ENCODE measurements around the gene ACOT7.

Gene ACOT7

DNA sequence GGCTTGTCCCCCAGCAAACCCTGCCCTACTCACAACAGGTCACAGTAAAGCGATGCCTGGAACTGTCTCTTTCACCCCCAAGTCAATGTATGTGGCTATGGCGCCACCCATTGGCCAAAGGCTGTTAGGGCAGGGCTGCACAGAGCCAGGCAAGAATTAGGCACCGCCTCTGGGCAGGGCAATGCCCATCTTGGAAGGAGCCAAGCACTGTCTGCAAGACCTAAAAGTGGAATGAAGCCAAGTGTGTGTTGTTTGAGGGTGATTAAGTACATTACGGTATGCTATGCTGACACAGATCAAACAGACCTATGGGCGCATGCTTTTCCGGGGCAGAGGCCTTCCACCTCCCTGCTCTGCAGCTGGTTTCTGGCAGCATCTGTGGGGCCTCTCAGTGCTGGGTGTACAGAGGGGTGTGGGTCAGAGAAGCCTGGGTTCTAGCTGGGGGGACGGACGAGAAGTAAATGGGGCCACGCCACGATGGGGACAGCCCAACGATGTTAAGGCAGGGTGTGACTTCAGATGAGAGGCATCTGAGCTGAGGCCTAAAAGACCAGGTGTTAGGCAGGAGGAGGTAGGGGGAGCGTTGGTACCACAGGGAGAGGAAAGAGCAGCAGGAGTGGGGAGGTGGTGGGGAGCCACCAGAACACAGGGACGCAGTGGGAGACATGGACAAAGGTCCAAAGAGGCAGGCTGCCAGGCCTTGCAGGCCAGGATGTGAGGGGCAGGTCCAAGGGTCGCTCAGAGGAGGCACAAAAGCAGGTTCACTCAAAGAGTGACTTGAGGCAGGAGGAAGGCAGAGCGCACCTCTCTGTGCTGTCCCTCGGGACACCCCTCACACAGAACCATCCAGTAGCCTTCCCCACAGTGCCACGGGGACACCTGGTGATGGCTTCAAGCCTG, 49.8 kb downstream of the ACOT7 start:
- peak; percentile 79 for DNase-seq (ENCODE audit: low read depth)

DNA sequence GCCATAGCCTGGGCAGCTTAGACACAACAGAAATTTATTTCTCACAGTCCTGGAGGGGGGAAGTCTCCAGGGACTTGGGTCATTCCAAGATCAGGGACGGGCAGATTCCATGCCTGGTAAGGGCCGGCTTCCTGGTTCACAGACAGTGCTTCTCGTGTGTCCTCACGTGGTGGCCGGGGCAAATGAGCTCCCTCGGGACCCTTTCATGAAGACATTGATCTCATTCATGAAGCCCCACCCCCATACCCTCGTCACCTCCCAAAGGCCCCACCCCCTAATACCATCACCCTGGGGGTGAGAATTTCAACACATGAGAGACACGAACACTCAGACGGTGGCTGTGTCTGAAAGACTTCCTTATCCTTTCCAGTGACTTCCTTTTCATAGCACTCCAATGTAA, 51.5 kb downstream of the ACOT7 start:
- DNase-seq (ENCODE audit: low read depth): no peak

DNA sequence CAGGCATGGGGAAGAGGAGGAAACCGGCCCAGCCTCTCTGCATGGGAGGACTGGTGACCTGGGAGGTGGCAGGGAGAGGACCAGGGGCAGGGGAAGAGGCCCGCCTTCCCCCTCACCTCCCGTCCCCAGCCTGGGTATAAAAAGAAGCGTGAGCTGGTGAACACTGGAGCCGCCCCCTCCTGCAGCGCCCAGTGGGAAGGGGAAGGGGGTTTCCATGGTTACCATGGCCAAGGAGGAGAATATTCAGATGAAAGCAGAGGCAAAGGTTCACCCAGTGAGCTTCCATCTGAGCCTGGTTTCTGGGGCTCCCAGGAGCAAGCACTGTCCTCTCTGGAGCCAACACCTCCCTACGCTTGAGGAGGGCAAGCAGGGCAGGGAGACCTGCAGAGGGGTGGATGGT, 54.9 kb downstream of the ACOT7 start:
- no peak for DNase-seq (ENCODE audit: low read depth)

DNA sequence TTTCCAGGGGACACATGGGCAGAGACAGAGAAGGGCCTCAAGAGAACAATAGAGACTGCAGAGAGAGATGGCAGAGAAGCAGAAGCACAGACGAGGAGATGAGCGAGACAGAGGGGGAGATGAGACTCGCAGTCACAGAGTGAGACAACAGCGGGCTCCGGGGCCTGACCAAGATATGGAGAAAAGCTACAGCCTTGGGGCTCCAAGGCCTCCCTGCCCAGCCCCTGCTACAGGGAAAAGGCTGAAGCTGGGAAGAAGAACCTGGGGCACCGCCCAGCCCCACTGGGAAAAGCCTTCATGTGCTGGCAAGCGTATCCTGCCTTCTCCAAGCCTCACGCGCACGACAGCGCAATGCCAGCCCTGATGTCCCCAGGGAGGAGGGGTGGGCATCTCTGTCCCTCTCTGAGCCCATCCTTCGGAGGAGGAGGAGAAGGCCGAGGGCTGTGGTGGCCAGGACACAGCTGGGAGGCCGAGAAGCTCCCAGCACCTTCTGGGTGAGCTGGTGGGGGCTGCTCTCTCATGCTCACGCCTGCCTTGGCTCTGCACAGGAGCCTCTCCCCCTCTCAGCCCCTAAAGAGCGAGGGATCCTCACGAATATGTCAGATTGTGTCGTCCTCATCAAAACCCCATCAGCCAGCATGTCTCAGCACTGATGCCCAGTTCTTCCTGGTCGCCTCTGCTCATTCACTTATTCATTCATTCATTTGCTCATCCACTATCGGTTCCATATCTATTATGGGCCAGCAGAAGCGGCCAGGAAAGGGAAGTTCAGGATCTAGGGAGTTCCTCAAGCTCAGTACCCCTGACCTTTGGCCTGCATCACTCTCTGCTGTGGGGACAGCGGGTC, 56.6 kb downstream of the ACOT7 start:
- no peak for DNase-seq (ENCODE audit: low read depth)

DNA sequence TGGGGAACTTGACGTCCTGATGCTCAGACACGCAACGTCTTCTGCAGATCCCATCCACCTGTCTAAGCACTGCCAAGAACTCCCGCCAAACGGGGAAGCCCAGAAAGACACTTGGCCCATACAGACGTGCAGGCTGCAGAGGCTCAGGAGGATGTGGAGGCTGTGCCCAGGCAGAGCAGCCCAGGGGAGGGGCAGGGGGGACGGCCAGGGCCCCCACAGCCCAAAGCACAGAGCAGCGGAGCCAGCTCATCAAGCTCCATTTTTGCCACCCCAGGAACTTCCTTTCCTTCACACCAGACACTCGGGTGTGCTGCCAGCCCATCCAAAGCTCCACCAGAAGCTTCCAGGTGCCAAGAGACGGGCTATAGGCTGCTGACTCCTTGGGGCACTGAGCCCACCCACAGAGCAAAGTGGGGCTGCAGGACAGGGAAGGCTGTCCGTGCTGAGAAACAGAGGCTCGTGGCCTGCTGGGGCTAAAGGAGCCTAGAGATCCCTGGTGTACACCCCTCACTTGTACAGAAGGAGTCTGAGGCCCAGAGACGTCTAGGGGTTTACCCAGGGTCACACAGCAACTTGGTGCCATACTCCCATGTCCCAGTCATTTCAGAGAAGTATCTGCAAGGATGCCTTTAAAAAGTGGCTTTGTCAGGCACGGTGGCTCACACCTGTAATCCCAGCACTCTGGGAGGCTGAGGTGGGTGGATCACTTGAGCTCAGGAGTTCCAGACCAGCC, 59.1 kb downstream of the ACOT7 start:
- DNase-seq (ENCODE audit: low read depth): no peak

DNA sequence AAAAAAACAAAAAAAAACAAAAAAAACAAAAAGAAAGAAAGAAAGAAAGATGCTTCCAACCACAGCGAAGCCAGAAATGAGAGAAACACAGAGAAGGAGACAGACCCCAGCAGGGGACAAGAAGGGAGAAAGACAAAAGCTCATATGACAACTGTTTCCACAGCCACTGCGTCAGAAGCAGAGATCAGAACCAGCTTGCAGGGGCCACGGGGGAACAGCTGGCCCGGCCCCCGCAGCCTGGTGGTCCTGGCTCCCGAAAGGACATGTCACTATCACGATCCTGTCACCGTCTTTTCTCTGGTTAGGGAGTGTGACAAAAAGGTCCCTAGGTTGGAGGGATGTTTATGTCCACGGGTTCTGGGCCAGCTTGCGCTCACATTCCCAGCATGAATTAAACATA, 60.7 kb downstream of the ACOT7 start:
- DNase-seq (ENCODE audit: low read depth): no peak

DNA sequence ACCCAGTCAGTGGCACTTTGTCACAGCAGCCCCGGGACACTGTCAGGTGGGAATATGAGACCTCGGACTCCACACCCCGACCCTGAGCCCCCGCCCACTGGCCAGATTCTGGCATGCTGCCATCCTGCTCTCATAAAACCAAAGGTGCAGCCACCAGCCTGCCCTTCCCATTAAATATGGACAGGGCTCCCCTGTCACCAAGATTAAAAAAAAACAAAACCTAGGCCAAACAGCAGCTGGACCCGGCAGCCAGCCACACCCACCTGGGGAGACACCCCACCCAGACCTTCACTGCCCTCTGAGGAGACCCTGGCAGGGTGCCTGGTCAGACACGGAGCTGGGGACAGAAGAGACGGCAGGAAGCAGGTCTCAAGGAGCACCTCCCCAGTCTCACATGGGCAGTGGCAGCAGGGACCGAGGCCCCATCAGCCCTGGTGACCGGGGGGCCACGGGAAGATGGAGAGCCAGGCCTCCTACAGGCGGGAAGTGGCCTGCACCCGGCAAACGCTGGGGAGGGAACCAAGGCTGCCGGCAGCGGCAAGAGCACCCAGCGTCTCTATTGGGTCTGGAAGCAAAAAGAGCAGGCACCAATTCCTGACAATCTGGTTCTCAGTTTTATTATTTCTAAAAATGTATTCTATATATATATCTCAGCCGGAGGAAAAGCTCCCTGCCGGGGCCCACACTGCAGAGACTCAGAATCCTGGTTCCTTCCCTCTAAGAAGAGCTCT, 61.9 kb downstream of the ACOT7 start:
- DNase-seq (ENCODE audit: low read depth): no peak

DNA sequence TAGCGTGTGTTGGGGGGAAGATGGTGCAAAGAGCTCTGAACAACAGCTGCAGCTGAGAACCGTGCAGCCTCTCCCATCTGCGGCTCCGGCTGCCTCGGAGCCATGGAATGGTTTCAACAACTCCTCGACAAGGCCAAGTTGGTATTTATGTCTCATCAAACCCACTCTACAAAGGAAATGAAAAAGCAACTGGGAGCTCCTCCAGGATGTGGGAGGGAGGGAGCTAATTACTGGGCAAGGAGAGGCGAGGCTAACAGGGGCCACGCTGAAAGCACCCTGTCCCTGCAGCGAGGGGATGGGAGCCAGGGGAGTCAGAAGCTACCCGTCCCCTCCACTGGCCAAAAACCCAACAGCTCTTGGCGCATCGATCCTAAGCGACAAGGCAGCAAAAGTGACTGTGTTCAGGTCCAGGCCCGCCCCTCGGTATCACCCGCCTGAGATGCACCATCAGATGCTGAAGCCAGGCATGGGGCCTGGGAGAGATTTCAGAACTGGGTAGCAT, 63.1 kb downstream of the ACOT7 start:
- no peak for DNase-seq (ENCODE audit: low read depth)

DNA sequence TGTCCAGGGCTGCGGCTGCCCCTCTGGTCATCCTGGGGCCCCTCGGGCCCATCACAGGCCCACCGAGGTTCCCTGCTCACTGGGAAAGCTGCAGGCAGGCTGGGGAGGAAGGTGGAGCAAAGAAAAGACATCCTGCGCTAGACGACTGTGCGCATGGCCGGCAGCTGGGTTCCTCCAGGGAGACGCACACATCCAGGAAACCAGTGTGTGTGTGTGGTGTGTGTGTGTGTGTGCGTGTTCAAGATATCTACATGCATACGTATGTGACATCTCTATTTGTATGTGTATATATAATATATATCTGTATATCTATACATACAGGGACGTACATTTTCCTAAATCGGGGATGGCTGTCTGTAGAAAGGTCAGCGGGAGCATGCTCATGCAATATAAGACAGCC, 63.7 kb downstream of the ACOT7 start:
- no peak for DNase-seq (ENCODE audit: low read depth)

DNA sequence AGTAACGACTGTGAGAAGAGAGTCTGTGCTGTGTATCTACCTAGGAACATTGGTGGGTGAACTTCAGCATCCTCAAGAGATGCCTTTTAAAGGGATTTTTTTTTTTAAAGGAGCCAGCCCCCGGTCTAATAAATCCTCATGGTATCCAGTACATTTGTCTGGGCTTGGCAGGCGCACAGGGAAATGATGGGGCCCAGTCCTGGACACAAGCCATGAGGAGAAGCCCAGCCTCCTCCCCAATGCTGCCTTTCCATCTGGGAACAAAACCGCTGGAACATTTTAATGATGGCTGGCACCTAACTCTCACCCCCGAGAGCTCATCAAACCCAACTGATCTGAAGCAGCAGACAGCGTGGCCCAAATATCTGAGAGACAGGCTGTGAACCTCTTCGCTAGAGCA, 64.2 kb downstream of the ACOT7 start:
- no peak for DNase-seq (ENCODE audit: low read depth)

DNA sequence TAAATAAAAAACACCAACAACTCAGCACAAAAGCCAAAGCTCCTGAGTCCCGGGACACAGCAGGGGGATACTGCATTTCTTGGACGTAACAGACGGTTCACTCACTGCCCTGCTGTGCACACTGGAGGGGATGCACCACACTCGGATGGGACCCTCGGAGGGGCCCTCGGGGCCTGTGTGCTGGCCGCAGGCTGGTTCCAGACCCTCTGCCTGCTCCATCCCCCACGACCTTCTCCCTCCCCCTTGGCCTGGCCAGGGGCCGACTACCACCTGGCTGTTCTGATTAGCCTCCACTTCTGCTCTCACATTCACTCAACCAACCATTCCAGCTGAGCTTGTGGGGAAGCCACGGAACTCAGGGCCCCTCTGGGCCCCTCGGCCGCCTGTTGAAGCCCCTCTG, 64.9 kb downstream of the ACOT7 start:
- no peak for DNase-seq (ENCODE audit: low read depth)

DNA sequence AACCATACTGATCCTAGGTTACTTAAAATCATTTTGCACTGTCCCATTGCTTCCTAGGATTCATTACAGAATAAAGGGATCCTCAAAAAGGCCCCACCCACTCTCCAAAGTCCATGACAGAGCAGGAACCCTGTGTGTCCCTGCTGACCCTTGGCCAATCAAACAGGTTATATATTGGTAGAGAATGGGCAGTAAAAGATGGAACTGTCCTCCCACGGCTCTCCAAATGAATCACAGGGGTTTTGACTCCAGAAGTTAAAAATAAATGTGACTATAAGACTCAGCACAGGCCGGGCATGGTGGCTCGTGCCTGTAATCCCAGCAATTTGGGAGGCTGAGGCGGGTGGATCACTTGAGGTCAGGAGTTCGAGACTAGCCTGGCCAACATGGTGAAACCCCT, 65.5 kb downstream of the ACOT7 start:
- DNase-seq (ENCODE audit: low read depth): no peak

DNA sequence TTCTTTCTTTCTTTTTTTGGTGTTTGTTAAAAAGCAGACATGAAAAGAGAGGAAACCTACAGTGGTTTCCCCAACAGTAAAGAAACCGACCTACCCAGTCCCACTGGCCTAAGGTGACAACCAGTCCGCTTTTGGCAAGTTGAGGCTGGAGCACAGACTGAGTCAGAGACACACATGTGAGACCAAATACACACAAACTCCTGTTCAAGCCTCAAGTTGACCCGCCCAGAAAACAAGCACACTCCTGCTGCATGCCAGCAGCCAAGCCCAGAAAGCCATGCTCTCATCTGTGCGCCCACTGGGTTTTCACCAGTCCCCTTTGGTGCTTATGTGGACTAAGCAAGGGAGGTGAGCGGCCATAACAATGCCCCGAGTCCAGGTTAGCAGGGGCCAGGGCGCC, 68.1 kb downstream of the ACOT7 start:
- no peak for DNase-seq (ENCODE audit: low read depth)

DNA sequence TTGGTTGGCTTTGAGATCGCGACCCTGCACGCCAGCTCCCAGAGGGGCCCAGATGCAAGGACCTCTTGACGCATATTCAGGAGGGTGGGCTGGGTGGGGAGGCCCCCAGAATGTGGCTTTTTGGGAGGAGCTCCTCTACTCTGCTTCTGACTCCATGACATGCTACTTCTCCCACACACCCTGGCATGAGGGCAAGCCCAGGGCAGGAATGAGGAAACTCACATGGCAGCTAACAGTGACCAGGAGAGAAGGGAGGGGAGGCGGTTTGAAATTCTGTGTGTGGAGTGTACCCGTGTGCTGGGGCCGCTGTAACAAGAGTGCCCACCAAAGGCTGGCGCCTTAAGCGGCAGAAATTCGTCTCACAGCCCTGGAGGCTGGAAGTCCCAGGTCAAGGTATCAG, 71.4 kb downstream of the ACOT7 start:
- no peak for DNase-seq (ENCODE audit: low read depth)

DNA sequence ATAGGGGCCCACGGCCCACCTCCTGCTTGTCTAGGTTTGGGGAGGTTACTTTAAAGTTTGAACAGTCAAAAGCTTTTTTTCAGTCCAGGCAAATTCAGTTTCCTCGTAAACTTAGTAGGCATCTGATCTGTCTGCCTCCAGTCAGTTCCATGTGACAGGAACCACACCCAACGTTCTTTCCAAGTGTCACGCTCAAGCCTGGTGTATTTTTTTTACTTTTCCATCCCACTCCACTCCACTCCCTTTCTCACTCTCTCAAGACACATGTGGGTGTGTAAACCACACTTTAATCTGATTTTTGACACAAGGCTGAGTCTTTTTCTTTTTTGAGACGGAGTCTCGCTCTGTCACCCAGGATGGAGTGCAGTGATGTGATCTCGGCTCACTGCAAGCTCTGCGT, 72.4 kb downstream of the ACOT7 start:
- DNase-seq (ENCODE audit: low read depth): no peak

DNA sequence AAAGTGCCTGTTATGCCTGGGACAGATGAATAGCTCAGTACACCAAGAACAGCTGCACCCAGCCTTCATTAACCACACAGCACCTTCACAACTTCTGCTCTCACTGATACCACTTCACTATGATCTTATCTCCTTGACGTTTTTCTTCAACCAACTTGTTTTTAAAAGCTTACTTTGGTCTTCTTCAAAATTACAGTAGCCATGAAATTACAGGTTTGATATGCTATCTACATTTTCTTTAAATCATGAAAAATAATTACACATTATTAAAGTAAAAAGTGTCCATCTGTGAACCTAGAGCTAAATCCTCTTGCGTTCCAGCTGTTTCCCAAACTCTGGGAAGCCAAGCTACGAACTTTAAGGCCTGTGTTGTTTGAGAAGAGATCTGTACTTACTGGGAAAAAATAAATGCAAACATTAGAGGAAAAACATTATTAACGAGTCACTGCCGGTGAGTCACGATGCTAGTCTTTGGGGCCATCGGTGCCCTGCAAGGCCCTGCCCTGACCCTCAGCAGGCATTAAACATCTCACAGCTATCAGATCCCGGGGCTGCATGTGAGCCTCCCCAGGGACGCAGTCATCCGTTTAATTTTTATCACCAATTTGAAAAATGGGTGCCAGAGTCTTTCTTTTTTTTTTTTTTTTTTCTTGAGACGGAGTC, 76.3 kb downstream of the ACOT7 start:
- DNase-seq (ENCODE audit: low read depth): no peak

DNA sequence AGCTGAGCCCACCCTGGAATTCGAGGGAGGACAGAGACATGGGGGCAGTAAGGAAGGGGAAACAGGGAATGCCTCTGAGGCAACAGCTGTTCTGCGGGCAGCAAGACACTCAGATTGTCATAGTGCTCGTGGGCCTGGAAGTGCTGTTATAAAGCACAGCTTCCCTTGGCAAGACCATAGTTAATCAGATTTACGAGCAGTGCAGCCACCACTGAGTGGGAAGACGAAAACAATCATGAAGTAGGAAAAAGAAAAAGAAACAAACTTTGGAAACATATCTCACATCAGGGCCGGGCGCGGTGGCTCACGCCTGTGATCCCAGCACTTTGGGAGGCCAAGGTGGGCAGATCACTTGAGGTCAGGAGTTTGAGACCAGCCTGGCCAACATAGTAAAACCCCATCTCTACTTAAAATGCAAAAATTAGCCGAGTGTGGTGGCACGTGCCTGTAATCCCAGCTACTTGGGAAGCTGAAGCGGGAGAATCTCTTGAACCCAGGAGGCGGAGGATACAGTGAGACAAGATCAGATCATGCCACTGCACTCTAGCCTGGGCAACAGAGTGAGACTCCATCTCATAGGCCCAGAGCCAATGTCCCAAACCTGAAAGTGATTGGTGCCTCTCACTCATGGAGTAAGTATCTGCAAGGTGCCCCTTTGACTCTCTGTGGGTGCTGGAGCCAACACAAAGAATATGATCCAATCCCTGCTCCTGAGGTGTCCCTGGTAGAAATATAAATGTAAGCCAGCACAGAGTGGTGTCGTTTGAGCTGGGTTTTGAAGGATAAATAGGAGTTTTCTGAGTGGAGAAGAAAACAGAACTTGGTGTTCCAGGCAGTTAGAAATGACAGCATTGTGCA, 77.1 kb downstream of the ACOT7 start:
- DNase-seq (ENCODE audit: low read depth): no peak

DNA sequence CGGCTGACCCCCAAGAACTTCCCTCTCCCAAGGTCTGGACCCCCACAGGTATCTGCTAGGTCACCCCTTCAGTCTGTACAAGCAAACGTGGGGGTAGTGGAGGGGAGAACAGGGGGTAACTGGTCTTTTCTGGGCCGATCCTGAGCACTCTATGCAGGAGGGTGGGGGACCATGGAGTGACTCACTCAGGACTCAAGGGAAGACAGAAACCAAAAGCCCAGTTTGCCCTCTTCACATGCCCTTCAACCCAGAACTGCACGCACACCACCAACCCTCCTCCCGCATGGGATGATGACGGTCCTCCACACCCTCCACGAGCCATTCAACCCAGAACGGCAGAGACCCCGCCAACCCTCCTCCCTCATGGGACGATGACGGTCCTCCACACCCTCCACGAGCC, 79.1 kb downstream of the ACOT7 start:
- no peak for DNase-seq (ENCODE audit: low read depth)

DNA sequence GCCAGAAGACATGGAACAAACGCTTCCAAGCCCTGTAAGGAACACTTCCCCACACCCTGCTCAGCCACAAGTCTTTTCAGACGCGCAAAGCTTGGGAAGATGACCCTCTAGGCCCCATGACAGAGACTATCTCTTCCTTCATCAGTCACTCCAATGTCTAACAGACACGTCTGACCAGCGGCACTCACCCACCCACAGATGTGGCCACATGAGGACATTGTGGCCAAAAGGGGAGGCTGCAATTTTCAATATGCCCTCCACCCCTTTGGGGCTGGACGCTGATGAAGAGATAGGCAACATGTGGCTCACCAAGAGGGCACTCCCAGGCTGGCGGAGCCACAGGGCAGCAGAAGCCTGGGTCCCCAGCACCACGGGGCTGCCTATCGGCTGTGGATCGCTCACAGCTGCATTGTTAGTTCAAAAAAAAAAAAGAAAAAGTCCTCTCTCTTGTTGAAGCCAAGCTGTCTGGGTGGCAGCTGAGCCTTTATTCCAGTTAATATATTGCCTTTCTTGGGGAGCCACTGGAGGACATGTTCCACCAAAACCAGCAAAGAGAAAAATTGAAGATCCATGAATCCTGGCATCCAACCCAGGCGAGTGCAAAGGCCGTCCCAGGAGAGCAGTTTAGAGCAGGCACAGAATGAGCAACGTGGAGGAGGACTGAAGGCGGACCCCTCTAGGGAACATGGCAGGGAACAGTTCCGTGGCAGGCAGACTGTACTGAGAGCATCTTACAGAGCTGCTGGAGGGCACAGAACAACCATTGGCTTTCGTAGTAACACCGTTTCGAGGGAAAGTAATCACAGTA, 80.0 kb downstream of the ACOT7 start:
- DNase-seq (ENCODE audit: low read depth): no peak

Measured in fibroblast of the conjunctiva (primary cell).